SK-N-SH (cell line): ENCODE results near the gene ZNF277. TPM values are rescaled to one million over a fixed set of nuclear protein-coding genes. Genes with fewer than 3 reads are reported as not detected.
A peak's percentile ranks its signal among the peaks of the same experiment; 100 is the strongest.

ENCODE experiments used
- CTCF ChIA-PET: fragments of 300-600, 350-600 bp; formaldehyde crosslinking; extraction: SDS; loops from one replicate; lab custom pipeline; 2021; lab: Yijun Ruan, JAX
- POLR2A ChIA-PET: fragments of 350-600 bp; sonication (Branson Sonifier 250); formaldehyde crosslinking; extraction: SDS; loops from one replicate; lab custom pipeline; 2020; ENCODE audit warnings: antibody characterized with exemption, inconsistent platforms; lab: Yijun Ruan, JAX
- DNase-seq: peaks from one replicate; pipeline ENCODE4 v3.0.0; 2012
- H2AFZ ChIP-seq: fragments of 200-600 bp; sonication (generic); 2 replicates; pipeline ENCODE4 v1.8.1; 2016; ENCODE audit warnings: antibody characterized with exemption, mild to moderate bottlenecking, low read depth
- H3F3A ChIP-seq: fragments of 200-600 bp; sonication (generic); replicated peaks from 2 replicates; pipeline ENCODE3; 2016; ENCODE audit warnings: antibody characterized with exemption, mild to moderate bottlenecking; ENCODE audit not compliant: insufficient read depth
- H3K27ac ChIP-seq, 2 experiments: fragments of 200-500 bp in 1 of 2; fragments of 200-600 bp in 1 of 2; sonication (Bioruptor generic) in 1 of 2; sonication (generic), shearing (Covaris generic) in 1 of 2; 2 replicates each; pipeline versions ENCODE4 v1.5.1 to v1.6.1; 2014 to 2016; ENCODE audit warnings: low read depth in 2 of 2, inconsistent platforms in 1 of 2, low read length in 1 of 2, mild to moderate bottlenecking in 1 of 2, mixed read lengths in 1 of 2
- H3K27me3 ChIP-seq: fragments of 200-600 bp; sonication (generic), shearing (Covaris generic); 2 replicates; pipeline ENCODE4 v1.6.1; 2016; ENCODE audit warnings: mixed run types; ENCODE audit not compliant: insufficient read depth
- H3K36me3 ChIP-seq, 2 experiments: fragments of 200-500 bp in 1 of 2; fragments of 200-600 bp in 1 of 2; sonication (Bioruptor generic) in 1 of 2; sonication (generic) in 1 of 2; replicated peaks in 1 of 2; 2 replicates each; pipeline versions ENCODE3 to v1.5.1; 2014 to 2016; ENCODE audit warnings: low read length in 1 of 2, mild to moderate bottlenecking in 1 of 2; ENCODE audit not compliant: insufficient read depth in 2 of 2, control insufficient read depth in 1 of 2
- H3K4me1 ChIP-seq, 2 experiments: fragments of 200-500 bp in 1 of 2; fragments of 200-600 bp in 1 of 2; sonication (Bioruptor generic) in 1 of 2; sonication (generic), shearing (Covaris generic) in 1 of 2; 2 replicates each; pipeline versions ENCODE4 v1.5.1 to v1.6.1; 2014 to 2016; ENCODE audit warnings: low read depth in 1 of 2, low read length in 1 of 2, mixed run types in 1 of 2; ENCODE audit not compliant: insufficient read depth in 2 of 2, control insufficient read depth in 1 of 2
- H3K4me2 ChIP-seq: fragments of 200-600 bp; sonication (generic), shearing (Covaris generic); 2 replicates; pipeline ENCODE4 v1.6.1; 2017; ENCODE audit warnings: mixed run types
- H3K4me3 ChIP-seq, 2 experiments: fragments of 200-500 bp in 1 of 2; fragments of 200-600 bp in 1 of 2; sonication (Bioruptor generic) in 1 of 2; sonication (generic), shearing (Covaris generic) in 1 of 2; 2 replicates each; pipeline versions ENCODE4 v1.5.1 to v1.8.1; 2014 to 2016; ENCODE audit warnings: low read depth in 2 of 2, inconsistent platforms in 1 of 2, low read length in 1 of 2, mild to moderate bottlenecking in 1 of 2, mixed read lengths in 1 of 2, moderate library complexity in 1 of 2
- H3K79me2 ChIP-seq: fragments of 200-600 bp; sonication (generic); 2 replicates; pipeline ENCODE4 v1.8.1; 2017; ENCODE audit warnings: mild to moderate bottlenecking; ENCODE audit not compliant: insufficient read depth
- H3K9ac ChIP-seq: fragments of 200-600 bp; sonication (generic); 2 replicates; pipeline ENCODE4 v1.6.1; 2017; ENCODE audit warnings: mixed run types
- H3K9me2 ChIP-seq: fragments of 200-600 bp; sonication (generic); 2 replicates; pipeline ENCODE4 v1.6.1; 2017; ENCODE audit warnings: mixed run types
- H3K9me3 ChIP-seq: fragments of 200-600 bp; sonication (generic); 2 replicates; pipeline ENCODE4 v1.6.1; 2017; ENCODE audit warnings: mixed run types, mild to moderate bottlenecking, moderate library complexity
- H4K20me1 ChIP-seq: fragments of 200-600 bp; sonication (generic); 2 replicates; pipeline ENCODE4 v1.6.1; 2017; ENCODE audit warnings: mild to moderate bottlenecking, mixed run types; ENCODE audit not compliant: insufficient read depth
- GATA2 ChIP-seq: sonication (generic); formaldehyde crosslinking; IDR thresholded peaks from 2 replicates; pipeline ENCODE4 v1.5.0; 2020; ENCODE audit warnings: mild to moderate bottlenecking, missing genetic modification reagents
- MXI1 ChIP-seq: IDR thresholded peaks from 2 replicates; pipeline ENCODE4 v1.6.1; 2012; ENCODE audit warnings: mild to moderate bottlenecking, low read depth, low read length, improper control_type of control experiment
- NFIC ChIP-seq: IDR thresholded peaks from 2 replicates; pipeline ENCODE4 v1.4.0; 2012; ENCODE audit warnings: borderline replicate concordance
- TEAD4 ChIP-seq: IDR thresholded peaks from 2 replicates; pipeline ENCODE4 v1.4.0; 2012; ENCODE audit warnings: mild to moderate bottlenecking, borderline replicate concordance; ENCODE audit not compliant: insufficient read depth
- YY1 ChIP-seq: IDR thresholded peaks from 2 replicates; pipeline ENCODE4 v1.4.0; 2012; ENCODE audit warnings: low read depth, mild to moderate bottlenecking
- ZBTB33 ChIP-seq: IDR thresholded peaks from 2 replicates; pipeline ENCODE4 v1.4.0; 2012; ENCODE audit warnings: low read depth, borderline replicate concordance
- WGBS: methylation state at CpG from one replicate; pipeline ENCODE4 v1.1.6; 2017; ENCODE audit warnings: low lambda C conversion rate; 5-methylcytosine and 5-hydroxymethylcytosine counted together
- polyA plus RNA-seq, 3 experiments: library from polyadenylated mRNA; depleted of rRNA; stranded (reverse); fragments of >200 nt; gene quantifications; 2 replicates each; pipeline ENCODE4 v1.2.3, GENCODE V29; 2012
- TF ChIP-seq, protein P1 (sequence below): IDR thresholded peaks from 2 replicates; pipeline ENCODE4; 2012

Gene ZNF277
- polyA plus RNA-seq, 1 of the 3 experiments (the other 2 are of a cell fraction) = 11.5 TPM

DNA sequence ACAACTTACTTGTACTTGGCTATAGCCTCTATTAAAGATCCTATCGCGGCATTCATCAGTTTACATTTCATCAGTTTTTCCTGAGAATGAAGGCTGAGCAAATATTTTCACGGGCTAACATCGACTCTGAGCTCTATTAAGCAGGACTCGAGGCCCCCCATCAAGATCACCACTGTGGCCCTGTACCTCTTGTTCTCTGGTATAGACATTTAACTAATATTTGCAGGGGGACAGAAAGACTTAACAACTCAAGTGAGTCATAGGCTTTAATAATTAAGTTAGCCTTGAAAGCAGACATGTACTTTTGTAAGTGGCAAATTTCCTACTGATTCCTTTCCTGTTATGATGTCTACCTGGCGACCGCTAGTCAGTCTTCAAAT lies 45.7 kb upstream of the ZNF277 start:
- no peaks in the 10 kb centered on the region for H3K79me2 ChIP-seq
- H3K4me1 ChIP-seq = peaks cover 29 to 46% of the 10 kb centered on the region in 2 experiments
- peak overlapping the region; percentile 76 to 80 for H3K27ac ChIP-seq
- CTCF ChIA-PET = interaction anchor here (0.6 to 1.3 kb wide), 6 partner anchors 11 to 335 kb away, joined by 3 to 4 read pairs (median 3); no protein-coding TSS in a partner anchor
- 15% methylated on average over 7 of the region's 7 CpGs for WGBS
- no peak overlapping the region; the same call in 1 of the 2 replicates for H3K9ac ChIP-seq
- no peaks in the 10 kb centered on the region for H3K36me3 ChIP-seq
- POLR2A ChIA-PET = no interaction called here
- DNase-seq = no peak
- H3F3A ChIP-seq = peaks cover 13% of the 10 kb centered on the region
- peak overlapping the region; percentile 67 for H3K4me2 ChIP-seq
- H3K9me2 ChIP-seq = no peaks in the 10 kb centered on the region
- TF ChIP-seq NFIC (no peak), YY1 (0 out of 2 replicates have a peak, but pooled peaks have one; percentile 9), MXI1 (0 out of 2 replicates have a peak, but pooled peaks have one; percentile 5)
- TF ChIP-seq, protein P1, sequence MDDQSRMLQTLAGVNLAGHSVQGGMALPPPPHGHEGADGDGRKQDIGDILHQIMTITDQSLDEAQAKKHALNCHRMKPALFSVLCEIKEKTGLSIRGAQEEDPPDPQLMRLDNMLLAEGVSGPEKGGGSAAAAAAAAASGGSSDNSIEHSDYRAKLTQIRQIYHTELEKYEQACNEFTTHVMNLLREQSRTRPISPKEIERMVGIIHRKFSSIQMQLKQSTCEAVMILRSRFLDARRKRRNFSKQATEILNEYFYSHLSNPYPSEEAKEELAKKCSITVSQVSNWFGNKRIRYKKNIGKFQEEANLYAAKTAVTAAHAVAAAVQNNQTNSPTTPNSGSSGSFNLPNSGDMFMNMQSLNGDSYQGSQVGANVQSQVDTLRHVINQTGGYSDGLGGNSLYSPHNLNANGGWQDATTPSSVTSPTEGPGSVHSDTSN = 0 out of 2 replicates have a peak, but pooled peaks have one; percentile 1
- peak overlapping the region; percentile 43; the same call in 1 of the 2 replicates for H2AFZ ChIP-seq
- no peaks in the 10 kb centered on the region for H3K27me3 ChIP-seq
- peak overlapping the region; percentile 21 to 28; a peak in 3 of 4 replicates for H3K4me3 ChIP-seq
- H3K9me3 ChIP-seq = no peaks in the 10 kb centered on the region
- H4K20me1 ChIP-seq = no peaks in the 10 kb centered on the region

- Histone ChIP-seq H3K4me1 (peaks cover 29 to 49% of the 10 kb centered on the region in 2 experiments), H3K9me2 (no peaks in the 10 kb centered on the region), H2AFZ (no peak overlapping the region), H3K9ac (no peak overlapping the region), H3F3A (peaks cover 13% of the 10 kb centered on the region), H3K4me3 (peak overlapping the region in 1 of 2 experiments; percentile 21; a peak in 2 of 4 replicates), H3K4me2 (peak overlapping the region; percentile 67), H3K36me3 (no peaks in the 10 kb centered on the region), H4K20me1 (no peaks in the 10 kb centered on the region), H3K27ac (peak overlapping the region; percentile 18 to 80; a peak in 3 of 4 replicates), H3K9me3 (no peaks in the 10 kb centered on the region), H3K27me3 (no peaks in the 10 kb centered on the region), H3K79me2 (no peaks in the 10 kb centered on the region)
- TF ChIP-seq TEAD4 (no peak), ZBTB33 (no peak), GATA2 (CRISPR knock-in tag) (no peak)
- TF ChIP-seq, protein P1 = 0 out of 2 replicates have a peak, but pooled peaks have one; percentile 15
- 68% methylated on average over 3 of the region's 3 CpGs for WGBS
- POLR2A ChIA-PET = no interaction called here
- no peak for DNase-seq
- CTCF ChIA-PET = interaction anchor here (0.6 to 4.4 kb wide), 8 partner anchors 10 to 398 kb away, joined by 3 to 17 read pairs (median 3); no protein-coding TSS in a partner anchor
Measured at GRCh38 chr7:112161253-112162141, 45.0 kb upstream of the ZNF277 start.
